Fibroblast of skin of right quadriceps (primary cell): ENCODE measurements around the gene POLR3GL.
A peak's percentile ranks its signal among the peaks of the same experiment; 100 is the strongest.

Experiments
- DNase-seq: peaks from one replicate; pipeline ENCODE4 v3.0.0-alpha.2; 2013

The POLR3GL gene

DNA sequence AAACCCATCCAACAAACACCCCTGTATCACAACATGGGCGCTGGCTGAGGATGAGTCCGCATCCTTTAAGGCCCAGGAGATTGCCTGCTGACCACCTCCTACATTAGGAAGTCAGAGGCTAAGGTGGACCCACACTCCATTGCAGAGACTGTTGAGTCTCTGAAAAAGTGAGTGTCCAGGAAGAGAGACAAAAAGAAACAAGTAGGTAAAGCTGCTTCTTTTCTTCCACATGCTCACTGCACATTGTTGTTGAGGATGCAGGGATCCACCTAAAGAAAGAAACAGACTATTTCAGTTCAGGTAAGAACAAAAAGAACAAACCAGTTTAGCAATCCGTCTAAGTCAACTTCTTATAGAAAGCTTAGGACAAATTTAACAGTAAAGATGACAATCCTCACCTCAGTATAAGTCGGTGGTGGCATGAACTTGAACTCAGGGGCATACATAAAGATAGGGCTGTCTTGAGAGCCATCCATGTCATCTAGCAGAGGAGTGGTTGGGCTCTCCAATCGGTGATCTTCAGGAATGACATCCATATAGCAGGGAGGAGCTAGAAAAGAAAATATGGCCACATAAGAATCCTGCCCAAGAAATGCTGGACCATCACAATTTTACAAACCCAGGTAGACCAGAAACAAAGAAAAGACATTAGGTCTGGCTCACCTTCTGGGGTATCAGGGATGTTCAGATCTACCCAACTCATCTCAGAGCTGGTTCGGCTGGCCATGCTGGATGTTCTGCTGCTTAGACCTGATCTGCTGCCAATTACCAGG, 29.3 kb downstream of the POLR3GL start:
- no peak for DNase-seq

DNA sequence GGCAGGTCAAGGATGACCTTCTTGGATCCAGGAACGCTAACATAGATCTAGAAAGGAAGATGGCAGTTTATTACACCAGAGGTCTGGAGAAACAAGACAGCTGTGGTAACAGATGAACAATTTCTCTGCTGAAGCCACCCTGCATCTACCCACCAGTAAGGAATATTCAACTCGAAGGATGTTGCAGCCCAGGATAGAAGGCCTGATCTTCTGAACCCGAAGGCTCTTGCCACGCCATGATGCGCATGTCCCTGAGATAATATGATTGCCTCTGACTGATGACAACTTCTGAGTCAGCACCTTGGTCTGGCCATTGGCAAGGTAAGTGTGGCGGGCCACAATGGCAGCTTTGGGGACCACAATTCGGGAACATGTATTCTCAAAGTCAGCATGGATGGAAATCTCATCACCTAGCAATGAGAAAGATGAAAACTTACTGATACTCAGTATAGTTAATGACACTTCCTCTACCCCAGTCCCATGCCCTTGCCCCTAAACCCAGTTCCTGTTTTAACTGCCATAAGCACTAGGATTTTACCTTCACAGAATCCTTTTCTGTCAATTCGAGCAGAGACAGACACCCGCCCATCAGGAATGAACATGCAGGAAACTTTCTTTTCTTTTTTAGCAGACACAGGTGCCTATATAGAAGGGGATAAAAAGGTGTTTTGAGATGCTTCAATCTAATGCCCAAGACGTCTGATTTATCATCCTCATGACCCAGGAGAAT, 30.1 kb downstream of the POLR3GL start:
- no peak for DNase-seq

- no peak for DNase-seq
Observed at GRCh38 chr1:145995148-145995881, 30.8 kb downstream of the POLR3GL start.

DNA sequence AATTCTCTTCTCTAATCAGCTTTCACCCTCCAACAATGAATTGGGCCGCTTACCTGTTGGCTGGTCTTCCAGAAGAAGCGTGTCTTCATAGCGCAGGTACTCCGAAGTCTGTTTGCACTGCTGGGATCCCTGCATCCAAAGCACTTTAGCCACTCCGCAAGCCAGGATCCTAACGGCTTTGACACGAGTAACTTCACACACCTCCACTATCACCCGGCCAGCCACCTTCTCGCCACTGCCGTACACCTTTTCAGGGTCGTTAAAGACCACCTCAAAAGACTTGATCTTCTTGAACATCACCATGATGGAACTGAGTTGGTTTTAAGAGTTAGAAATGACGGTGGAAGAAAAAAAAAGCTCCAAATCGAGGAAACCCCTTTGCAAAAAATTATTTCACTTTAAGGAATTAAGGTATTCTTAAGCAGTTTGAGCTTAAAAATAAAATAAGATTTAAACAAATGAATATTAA, 31.5 kb downstream of the POLR3GL start:
- no peak for DNase-seq

- DNase-seq, result peak; percentile 98
Observed at GRCh38 chr1:145996433-145997015, 32.0 kb downstream of the POLR3GL start, which contains the start of gene TXNIP. Gene TXNIP (minus strand): TSS chr1:145996579. CDS start chr1:145996266, 313 bp downstream.

DNA sequence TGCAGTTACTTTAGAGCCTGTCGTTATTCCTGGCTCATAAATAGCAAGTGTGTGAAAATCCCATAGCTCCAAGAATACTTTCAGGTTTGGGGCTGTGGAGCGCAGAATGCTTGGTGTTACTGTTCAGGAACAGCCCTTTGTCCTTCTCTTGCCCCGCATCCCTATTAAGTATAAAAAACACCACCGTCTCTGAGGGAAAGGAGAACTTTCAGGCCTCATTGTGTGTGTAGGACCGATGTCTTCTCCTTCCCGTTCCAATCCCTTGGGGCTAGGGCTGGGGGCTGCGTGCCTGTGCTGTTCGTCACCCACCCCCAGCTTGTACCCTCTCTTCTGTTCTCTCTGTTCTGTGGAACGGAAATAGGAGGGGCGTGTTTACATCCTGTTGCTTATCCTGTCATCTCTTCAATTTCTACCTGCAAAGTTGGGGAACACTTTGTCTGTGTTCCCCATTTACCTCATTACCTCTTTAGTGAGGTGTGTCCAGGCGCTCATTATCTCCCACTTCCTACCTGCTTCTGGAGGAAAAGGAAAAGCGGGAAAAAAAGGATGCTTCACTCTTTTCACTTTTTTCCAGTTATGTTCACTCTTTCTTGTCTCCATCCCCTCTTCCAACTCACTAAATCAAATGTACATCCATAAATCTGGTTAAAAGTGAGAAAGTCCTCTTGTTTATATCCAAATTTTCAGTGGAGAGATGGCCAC, 32.7 kb downstream of the POLR3GL start:
- DNase-seq, result peak; percentile 39

DNA sequence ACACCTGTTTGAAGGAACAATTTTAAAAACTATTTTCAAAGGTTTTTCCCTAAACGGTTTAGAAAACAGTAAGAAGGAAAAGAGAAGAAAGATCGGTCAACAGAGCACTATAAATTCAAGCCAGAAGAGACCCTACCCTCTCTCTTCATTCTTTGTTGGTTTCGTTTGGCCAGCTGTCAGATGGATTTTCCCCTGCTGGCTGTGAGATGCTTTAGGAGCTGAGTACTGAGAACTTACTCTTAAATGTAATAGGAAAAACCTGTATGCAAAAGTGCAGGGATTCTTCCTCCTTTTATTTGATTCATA, 33.2 kb downstream of the POLR3GL start:
- DNase-seq, result no peak

- DNase-seq, result no peak
Observed at GRCh38 chr1:145999321-146000024, 35.0 kb downstream of the POLR3GL start.

- no peak for DNase-seq
Observed at GRCh38 chr1:146001709-146002108, 37.2 kb downstream of the POLR3GL start.

DNA sequence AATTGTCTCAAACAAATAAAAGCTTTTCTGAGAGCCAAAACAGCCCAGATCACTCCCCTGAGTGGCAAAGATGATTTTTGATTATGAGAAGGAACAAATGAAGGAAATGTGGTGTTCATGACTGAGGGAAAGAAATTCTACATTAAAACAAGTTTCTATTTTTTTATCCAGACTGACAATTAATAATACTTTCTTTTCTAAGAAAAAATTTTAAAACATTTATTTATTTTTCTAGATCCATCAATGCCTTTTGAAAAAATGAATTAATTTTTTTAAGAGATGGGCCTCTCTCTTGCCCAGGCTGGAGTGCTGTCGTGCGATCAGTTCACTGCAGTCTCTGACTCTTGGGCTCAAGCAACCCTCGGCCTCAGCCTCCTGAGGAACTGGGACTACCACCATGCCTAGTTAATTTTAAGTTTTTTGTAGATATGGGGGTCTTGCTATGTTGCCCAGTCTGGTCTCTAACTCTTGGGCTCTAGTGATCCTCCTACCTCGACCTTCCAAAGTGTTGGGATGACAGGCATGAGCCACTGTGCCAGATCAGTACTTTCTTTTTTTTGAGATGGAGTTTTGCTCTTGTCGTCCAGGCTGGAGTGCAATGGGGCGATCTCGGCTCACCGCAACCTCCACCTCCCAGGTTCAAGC, 43.1 kb downstream of the POLR3GL start:
- no peak for DNase-seq

DNA sequence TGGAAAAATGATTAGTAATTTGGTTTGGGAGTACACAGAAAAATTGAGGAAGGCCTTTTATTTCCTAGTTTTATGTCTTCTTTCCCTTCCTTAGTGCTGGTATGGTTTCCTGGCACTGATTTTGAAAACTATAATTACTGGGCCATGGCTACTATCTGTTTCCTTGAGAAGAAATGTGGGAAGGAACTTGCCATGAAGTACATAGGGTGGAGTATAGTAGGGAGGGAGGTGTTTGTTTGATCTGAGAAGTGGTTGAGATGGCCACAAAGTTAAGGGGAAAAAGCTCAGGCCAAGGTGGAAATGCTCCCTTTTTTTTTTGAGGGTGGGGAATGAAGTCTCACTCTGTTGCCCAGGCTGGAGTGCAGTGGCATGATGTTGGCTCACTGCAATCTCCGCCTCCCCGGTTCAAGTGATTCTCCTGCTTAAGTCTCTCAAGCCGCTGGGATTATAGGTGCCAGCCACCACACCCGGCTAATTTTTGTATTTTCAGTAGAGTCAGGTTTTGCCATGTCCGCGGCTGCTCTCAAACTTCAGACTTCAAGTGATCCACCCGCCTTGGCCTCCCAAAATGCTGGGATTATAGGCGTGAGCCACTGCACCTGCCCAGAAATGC, 45.7 kb downstream of the POLR3GL start:
- no peak for DNase-seq

GRCh38 chr1:146012703-146013558, 48.4 kb downstream of the POLR3GL start:
- DNase-seq, result peak; percentile 87

GRCh38 chr1:146013559-146013922, 49.1 kb downstream of the POLR3GL start:
- no peak for DNase-seq

GRCh38 chr1:146016891-146017290, 52.4 kb downstream of the POLR3GL start:
- peak; percentile 58 for DNase-seq

DNA sequence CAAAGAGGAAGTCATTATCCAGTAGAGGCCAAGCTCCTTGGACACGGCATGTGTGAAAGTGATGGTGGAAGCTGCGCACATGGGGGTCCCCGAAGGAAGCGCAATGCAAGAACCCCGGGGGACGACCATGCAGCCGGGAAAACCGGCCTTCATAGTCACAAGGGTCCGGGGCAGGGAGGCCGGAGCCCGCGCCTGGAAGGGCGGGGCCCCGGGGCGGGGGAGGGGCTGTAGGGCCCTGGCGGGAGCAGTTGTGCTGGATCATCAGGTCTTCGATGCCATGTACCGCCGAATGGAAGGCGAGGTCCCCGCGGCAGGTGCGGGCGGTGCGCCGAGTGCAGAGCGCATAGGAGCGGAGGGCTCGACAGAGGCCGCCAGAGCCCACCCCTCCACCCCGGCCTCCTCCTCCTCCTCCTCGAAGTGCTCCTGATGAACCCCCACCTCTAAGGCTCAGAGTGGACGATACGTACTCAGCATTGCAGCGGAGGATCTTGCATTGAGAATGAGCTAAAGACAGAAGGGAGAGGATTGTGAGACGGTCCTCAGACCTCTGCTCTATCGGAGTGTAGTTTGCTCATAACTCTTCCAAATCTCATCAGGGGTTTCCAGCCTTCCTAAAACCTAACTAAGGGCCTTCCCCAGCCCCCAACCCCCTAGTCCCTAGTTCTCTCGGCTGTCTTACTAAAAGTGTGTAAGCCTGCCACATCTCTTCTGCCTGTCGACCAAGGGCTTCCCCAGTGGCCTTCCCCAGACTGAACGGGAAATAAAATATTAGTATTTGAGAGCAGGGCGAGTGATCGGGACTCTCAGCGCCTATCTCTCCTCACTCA, 55.0 kb downstream of the POLR3GL start:
- DNase-seq, result no peak

- DNase-seq, result no peak
Observed at GRCh38 chr1:146020058-146021049, 55.9 kb downstream of the POLR3GL start.

GRCh38 chr1:146021050-146021445, 56.6 kb downstream of the POLR3GL start:
- no peak for DNase-seq
